Measurements from ENCODE around the gene MTRR. TPM values are rescaled to one million over a fixed set of nuclear protein-coding genes. Genes with fewer than 3 reads are reported as not detected.

MTRR gene
- total RNA-seq: 10 to 100 TPM; 27.5 to 62.6 TPM

DNA sequence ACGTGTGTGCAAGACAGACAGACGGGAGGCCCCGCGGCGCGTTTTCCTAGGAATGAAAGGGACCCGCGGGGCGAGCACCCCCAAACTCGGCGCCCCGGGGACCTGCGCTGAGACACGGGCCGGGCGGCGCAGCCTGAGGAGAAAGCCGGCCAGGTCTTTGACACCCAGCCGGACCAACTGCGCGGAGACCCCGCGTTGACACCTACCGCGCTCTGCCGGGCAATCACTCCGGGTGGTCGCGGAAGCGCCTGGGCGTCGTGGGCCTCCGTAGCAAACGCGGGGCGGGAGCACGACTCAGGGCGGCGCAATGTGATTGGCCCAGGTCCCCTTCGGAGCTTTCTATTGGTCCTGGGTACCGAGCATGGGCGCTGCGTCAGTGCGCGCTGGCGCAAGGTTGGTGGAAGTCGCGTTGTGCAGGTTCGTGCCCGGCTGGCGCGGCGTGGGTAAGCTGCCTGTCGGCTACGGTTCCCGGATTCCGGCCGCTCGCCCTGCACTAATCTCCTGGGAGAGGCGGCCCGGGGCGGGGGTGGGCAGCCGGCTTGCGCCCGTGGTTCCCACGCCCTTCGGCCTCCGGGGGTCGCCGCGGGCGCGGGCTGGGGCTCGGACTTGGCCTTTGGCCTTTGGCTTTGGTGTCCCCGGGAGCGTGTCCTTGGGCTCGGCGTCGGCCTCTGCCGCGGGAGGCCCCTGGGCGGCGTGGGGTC is at the start of gene MTRR, which contains the start of gene FASTKD3:
TSS of gene MTRR (plus strand) at position 376 of the 701 bp plus-strand sequence. CDS start 1,647 bp downstream, outside the sequence.
TSS of gene FASTKD3 (minus strand) at position 259 of the 701 bp plus-strand sequence. CDS start 948 bp downstream, outside the sequence.
- Mint-ChIP-seq H3K27me3 (no peaks in the 10 kb centered on the region), H3K4me3 (peak within 1 kb of the TSS; percentile 97), H3K36me3 (ENCODE audit: low read depth) (peaks cover 78% of the 10 kb centered on the region), H3K27ac (peak within 1 kb of the TSS; percentile 93), H3K4me1 (peaks cover 43% of the 10 kb centered on the region), H3K9me3 (no peaks in the 10 kb centered on the region)
- peak; percentile 98 for ATAC-seq (replicated peaks)

DNA sequence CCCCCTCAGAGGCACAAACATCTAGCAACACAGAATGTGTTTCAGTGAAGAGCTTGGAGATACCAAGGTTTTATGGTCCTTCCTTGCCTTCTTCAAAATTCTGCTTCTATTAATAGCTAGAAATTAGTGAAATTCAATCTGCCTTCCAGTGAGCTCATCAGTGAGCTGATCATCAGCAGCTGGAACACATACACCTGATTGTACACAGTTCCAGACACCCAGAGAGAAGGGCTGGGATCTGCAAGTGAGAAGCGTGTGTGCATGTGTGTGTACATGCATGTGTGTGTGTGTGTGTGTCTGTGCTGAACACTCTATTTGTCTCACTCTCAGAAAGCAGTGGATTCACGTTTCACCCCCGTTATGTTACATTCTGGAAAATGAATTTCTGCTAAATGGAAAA is 46.5 kb upstream of the MTRR start:
- H3K4me3 Mint-ChIP-seq: no peak overlapping the region
- no peak overlapping the region for H3K27ac Mint-ChIP-seq
- ATAC-seq (replicated peaks): no peak
- no peaks in the 10 kb centered on the region for H3K9me3 Mint-ChIP-seq
- H3K36me3 Mint-ChIP-seq (ENCODE audit: low read depth): no peaks in the 10 kb centered on the region
- no peaks in the 10 kb centered on the region for H3K4me1 Mint-ChIP-seq
- H3K27me3 Mint-ChIP-seq: peaks cover 36% of the 10 kb centered on the region

DNA sequence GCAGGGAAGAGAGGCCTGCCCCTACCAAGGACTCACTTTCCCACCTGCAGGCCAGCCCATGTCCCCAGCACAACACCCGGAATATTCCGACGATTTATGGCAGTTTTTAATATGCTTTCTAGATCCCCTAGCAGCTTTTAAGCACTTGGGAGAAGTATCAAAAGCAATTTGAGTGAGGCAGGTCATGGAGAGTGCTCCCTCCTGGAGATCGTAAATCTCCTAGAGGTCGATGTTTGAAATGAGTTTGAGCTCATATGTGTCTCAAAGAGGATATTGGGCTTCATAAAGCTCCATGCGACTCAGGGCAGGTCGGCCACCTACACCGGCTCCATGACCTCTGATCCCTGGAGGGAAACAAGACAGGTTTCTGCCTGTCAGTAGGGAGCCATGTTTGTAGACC is 45.4 kb upstream of the MTRR start:
- H3K4me1 Mint-ChIP-seq: no peaks in the 10 kb centered on the region
- no peaks in the 10 kb centered on the region for H3K36me3 Mint-ChIP-seq (ENCODE audit: low read depth)
- ATAC-seq (replicated peaks): no peak
- H3K27ac Mint-ChIP-seq: no peak overlapping the region
- no peaks in the 10 kb centered on the region for H3K9me3 Mint-ChIP-seq
- H3K27me3 Mint-ChIP-seq: peaks cover 38% of the 10 kb centered on the region
- H3K4me3 Mint-ChIP-seq: no peak overlapping the region

DNA sequence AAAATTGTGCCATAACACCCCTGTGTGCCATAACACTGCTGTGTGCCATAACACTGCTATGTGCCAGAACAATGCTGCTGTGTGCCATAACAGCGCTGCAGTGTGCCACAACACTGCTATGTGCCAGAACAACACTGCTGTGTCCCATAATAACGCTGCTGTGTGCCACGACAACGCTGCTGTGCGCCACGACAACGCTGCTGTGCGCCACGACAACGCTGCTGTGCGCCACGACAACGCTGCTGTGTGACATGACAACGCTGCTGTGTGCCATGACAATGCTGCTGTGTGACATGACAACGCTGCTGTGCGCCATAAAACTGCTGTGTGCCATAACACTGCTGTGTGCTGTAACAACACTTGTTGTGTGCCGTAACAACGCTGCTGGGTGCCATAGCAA is 44.0 kb upstream of the MTRR start:
- H3K9me3 Mint-ChIP-seq: no peaks in the 10 kb centered on the region
- H3K27me3 Mint-ChIP-seq: peaks cover 30% of the 10 kb centered on the region
- no peak overlapping the region for H3K4me3 Mint-ChIP-seq
- no peak for ATAC-seq (replicated peaks)
- no peaks in the 10 kb centered on the region for H3K36me3 Mint-ChIP-seq (ENCODE audit: low read depth)
- no peak overlapping the region for H3K27ac Mint-ChIP-seq
- H3K4me1 Mint-ChIP-seq: no peaks in the 10 kb centered on the region

DNA sequence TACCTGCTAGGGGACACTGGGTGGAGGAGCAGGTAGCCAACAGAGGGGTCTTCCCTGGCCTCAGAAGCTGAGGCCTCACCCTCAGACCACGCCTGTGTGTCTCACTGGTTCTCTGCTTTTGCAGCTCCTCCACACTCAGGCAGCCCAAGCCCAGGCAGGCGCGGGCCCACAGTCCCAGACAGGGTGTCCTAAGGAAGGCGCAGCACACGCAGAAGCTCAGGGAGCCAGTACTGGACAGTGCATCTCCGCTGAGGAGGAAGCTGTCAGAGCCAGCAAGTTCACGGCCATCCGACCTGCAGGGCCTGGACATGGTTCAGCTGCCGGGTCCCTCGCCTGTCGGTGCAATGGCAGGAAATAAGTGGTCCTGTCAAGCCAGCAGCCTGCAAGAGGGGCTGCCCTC is 43.3 kb upstream of the MTRR start:
- Mint-ChIP-seq H3K27me3 (peaks cover 30% of the 10 kb centered on the region), H3K36me3 (ENCODE audit: low read depth) (no peaks in the 10 kb centered on the region), H3K4me3 (no peak overlapping the region), H3K27ac (no peak overlapping the region), H3K9me3 (no peaks in the 10 kb centered on the region), H3K4me1 (no peaks in the 10 kb centered on the region)
- no peak for ATAC-seq (replicated peaks)

DNA sequence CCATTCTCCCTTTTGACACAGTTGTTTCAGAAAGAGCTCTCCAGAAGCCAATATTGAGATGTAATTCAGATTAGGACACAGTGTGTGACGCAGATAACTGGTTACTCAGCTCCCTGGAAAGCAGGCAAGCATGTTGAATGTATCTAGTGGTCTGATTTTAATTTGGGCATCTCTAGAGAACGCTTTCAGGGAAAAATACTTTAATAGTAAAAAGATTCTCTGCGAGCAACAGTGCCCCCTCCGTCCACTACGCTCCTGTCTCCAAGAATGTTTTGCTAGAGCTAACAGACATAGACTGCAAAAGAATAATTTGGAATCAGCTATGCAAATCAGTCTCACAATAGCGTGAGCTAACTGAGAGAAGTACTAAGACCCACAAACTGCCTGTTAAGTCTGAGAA is 41.3 kb upstream of the MTRR start:
- no peak for ATAC-seq (replicated peaks)
- Mint-ChIP-seq H3K36me3 (ENCODE audit: low read depth) (no peaks in the 10 kb centered on the region), H3K27me3 (peaks cover 23% of the 10 kb centered on the region), H3K4me1 (no peaks in the 10 kb centered on the region), H3K27ac (no peak overlapping the region), H3K9me3 (no peaks in the 10 kb centered on the region), H3K4me3 (no peak overlapping the region)

DNA sequence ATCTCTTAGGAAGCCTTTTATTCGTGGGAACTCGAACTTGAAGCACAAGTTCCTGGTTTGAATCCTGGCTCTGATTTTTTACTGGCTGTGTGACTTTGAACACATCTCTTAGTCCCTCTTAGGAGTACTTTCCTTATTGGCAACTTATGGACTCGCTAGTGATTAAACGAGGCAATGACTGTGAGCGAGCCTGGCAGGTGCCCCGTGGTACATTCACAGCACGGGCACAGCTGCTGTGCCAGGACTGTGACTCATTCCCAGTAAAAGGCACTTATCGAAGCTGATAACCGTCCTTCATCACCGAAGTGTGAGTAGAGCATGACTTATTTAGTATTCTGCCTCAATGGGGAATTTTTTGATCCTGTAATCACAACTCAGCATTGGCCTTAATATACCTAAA is 40.7 kb upstream of the MTRR start:
- H3K27me3 Mint-ChIP-seq: peaks cover 17% of the 10 kb centered on the region
- ATAC-seq (replicated peaks): no peak
- H3K36me3 Mint-ChIP-seq (ENCODE audit: low read depth): no peaks in the 10 kb centered on the region
- H3K4me3 Mint-ChIP-seq: no peak overlapping the region
- H3K9me3 Mint-ChIP-seq: no peaks in the 10 kb centered on the region
- H3K27ac Mint-ChIP-seq: no peak overlapping the region
- H3K4me1 Mint-ChIP-seq: no peaks in the 10 kb centered on the region

DNA sequence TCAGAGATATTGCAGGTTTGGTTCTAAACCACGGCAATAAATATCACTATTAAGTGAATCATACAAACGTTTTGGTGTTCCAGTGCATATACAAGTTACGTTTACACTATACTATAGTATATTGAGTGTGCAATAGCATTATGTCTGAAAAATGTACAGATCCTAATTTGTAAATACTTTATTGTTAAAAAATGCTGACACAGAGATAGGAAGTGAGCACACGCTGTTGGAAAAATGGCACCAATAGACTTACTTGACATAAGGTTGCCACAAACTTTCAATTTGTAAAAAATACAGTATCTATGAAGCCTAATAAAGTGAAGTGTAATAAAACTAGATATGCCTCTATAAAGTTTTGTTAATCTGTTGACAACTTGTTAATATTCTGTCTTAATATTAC is 34.0 kb upstream of the MTRR start:
- no peak for ATAC-seq (replicated peaks)
- Mint-ChIP-seq H3K4me1 (no peaks in the 10 kb centered on the region), H3K4me3 (no peak overlapping the region), H3K27ac (no peak overlapping the region), H3K9me3 (peaks cover under 1% of the 10 kb centered on the region), H3K36me3 (ENCODE audit: low read depth) (no peaks in the 10 kb centered on the region), H3K27me3 (peaks cover 10% of the 10 kb centered on the region)

DNA sequence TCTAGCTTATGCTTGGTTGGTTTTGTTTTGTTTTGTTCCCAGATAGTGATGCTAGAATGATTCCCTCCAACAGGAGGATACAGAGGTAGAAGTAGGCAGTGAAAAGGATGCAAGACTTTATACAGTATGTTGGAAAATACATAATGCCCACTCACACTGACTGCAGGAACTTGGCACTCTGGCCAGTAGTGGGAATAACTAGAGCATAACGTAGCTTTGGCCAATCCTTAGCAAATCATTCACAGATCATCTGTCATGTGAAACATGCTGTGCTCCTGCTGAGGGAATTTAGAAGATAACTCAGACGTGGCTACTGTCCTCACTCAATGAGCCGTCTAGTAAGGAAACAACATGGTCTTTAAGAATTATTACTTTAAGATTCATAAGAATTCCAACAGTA is 31.5 kb upstream of the MTRR start:
- H3K36me3 Mint-ChIP-seq (ENCODE audit: low read depth): no peaks in the 10 kb centered on the region
- H3K27ac Mint-ChIP-seq: no peak overlapping the region
- no peak overlapping the region for H3K4me3 Mint-ChIP-seq
- peaks cover 25% of the 10 kb centered on the region for H3K27me3 Mint-ChIP-seq
- no peak for ATAC-seq (replicated peaks)
- no peaks in the 10 kb centered on the region for H3K4me1 Mint-ChIP-seq
- H3K9me3 Mint-ChIP-seq: peaks cover 3% of the 10 kb centered on the region

DNA sequence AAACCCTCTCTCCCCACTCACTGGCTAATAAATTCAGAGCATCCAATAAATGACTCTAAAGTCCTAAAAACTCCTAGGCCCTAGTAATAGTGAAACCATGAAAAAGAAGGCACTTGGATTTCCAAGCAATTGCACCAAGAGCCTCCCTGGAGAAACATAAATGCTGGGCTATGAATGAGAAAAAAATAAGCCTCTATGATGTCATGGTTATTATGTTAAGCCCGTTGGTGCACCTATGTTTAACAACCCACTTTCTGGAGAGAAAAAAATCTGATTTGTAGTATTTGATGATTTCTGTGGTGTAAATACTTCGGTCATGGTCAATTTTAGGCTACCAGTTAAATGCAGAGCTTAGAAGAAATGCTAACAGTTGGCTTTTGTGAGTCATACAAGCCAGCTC is 26.4 kb upstream of the MTRR start:
- no peak overlapping the region for H3K27ac Mint-ChIP-seq
- no peaks in the 10 kb centered on the region for H3K4me1 Mint-ChIP-seq
- H3K9me3 Mint-ChIP-seq: peaks cover 3% of the 10 kb centered on the region
- H3K4me3 Mint-ChIP-seq: no peak overlapping the region
- H3K27me3 Mint-ChIP-seq: peaks cover 39% of the 10 kb centered on the region
- ATAC-seq (replicated peaks): no peak
- no peaks in the 10 kb centered on the region for H3K36me3 Mint-ChIP-seq (ENCODE audit: low read depth)

DNA sequence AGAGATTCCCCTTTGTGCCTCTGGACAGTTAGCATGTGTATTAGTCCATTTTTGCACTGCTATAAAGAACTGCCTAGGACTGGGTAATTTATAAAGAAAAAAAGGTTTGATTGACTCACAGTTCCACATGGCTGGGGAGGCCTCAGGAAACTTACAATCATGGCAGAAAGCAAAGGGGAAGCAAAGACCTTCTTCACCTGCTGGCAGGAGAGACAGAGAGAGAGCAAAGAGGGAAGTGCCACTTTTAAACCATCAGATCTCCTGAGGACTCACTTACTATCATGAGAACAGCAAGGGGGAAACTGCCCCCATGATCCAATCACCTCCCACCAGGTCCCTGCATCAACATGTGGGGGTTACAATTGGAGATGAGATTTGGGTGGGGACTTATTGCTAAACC is 24.0 kb upstream of the MTRR start:
- peaks cover 44% of the 10 kb centered on the region for H3K27me3 Mint-ChIP-seq
- no peaks in the 10 kb centered on the region for H3K4me1 Mint-ChIP-seq
- peaks cover 3% of the 10 kb centered on the region for H3K9me3 Mint-ChIP-seq
- no peaks in the 10 kb centered on the region for H3K36me3 Mint-ChIP-seq (ENCODE audit: low read depth)
- H3K4me3 Mint-ChIP-seq: no peak overlapping the region
- no peak for ATAC-seq (replicated peaks)
- no peak overlapping the region for H3K27ac Mint-ChIP-seq

DNA sequence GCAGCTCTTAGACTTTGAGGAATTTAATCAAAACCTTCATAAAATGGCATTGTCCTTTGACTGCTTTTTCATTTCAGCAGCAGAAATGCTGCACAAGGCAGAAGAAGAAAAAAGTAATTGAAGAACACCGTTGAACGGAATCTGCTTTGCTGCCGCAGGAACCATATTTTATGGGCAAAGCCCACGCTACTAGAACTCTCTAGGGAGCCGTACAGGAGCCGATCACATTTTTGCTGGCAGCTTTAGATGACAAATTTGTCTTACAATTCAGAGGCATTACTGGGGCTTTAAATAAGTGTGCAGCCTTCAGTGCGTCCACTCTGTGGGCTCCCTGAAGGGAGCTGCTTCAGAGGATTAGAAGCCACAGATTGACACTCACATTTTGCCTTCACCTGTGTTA is 23.4 kb upstream of the MTRR start:
- no peak for ATAC-seq (replicated peaks)
- Mint-ChIP-seq H3K27me3 (peaks cover 38% of the 10 kb centered on the region), H3K27ac (no peak overlapping the region), H3K36me3 (ENCODE audit: low read depth) (no peaks in the 10 kb centered on the region), H3K9me3 (no peaks in the 10 kb centered on the region), H3K4me1 (no peaks in the 10 kb centered on the region), H3K4me3 (no peak overlapping the region)

DNA sequence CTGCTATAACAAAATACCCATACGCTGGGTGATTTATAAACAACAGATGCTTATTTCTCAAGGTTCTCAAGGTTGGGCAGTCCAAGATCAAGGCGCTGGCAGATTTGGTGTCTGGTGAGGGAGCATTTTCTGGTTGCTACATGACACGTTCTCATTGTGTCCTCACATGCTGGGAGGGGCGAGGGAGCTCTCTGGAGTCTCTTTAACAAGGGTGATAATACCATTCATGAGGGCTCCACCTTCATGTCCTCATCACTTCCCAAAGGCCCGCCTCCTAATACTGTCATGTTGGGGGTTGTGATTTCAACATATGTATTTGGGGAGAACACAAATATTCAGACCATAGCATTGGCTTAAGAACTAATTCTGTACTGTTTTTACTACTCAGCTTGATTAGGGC is 22.6 kb upstream of the MTRR start:
- Mint-ChIP-seq H3K27me3 (peaks cover 33% of the 10 kb centered on the region), H3K27ac (no peak overlapping the region), H3K4me3 (no peak overlapping the region), H3K9me3 (no peaks in the 10 kb centered on the region), H3K4me1 (peaks cover 3% of the 10 kb centered on the region), H3K36me3 (ENCODE audit: low read depth) (no peaks in the 10 kb centered on the region)
- ATAC-seq (replicated peaks): no peak

DNA sequence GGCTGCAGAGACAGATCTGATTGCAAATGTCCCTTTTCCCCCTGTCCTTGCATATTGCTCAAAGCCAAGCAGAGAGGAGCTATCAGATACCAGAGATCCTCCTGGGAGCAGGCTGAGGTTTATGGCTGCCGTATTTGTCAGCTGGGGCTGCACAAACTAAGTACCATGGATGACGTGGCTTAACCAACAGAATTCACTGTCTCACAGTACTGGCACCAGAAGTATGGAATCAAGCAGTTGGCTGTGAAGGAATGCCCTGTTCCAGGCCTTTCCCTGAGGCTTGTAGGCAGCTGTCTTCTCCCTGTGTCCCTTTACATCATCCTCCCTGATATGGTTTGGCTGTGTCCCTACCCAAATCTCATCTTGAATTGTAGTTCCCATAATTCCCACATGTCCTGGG is 20.7 kb upstream of the MTRR start:
- Mint-ChIP-seq H3K9me3 (peaks cover 3% of the 10 kb centered on the region), H3K4me1 (peaks cover 9% of the 10 kb centered on the region), H3K36me3 (ENCODE audit: low read depth) (no peaks in the 10 kb centered on the region), H3K27me3 (peaks cover 27% of the 10 kb centered on the region), H3K4me3 (no peak overlapping the region), H3K27ac (no peak overlapping the region)
- no peak for ATAC-seq (replicated peaks)

DNA sequence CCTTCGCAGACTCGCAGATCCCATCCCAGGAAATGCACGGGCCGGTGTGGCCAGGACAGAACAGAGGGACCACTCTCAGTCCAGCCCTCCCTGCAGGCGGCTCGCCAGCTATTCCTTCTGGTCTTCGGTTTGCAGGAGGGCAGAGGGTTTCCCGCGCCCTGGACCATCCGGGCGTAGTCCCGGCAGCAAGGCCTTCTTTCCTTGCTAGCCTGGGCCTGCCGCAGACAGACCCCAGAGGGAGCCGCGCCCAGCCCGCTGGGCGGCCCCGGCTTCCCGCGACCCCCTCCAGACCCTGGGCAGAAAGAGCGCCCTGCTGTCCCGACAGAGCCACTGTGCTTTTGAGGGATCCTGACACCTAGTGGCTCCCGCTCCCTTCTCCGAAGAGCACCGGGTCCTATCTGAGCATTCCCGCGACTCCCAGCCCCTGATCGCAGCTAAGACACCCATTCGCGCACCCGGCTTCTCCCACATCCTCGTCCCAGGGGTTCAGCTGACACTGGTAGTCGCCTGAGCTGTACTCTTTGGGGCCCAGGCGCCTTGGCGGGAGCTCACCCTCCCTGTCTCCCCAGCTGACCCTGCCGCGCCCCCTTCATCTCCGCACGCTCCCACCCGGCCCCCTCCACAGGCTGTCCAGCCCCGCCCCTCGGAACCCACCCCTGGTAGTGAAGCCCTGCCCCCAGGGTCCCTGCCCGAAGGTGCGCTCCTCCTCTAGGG is 19.1 kb upstream of the MTRR start:
- Mint-ChIP-seq H3K27me3 (peaks cover 17% of the 10 kb centered on the region), H3K4me3 (peak overlapping the region; percentile 55), H3K4me1 (peaks cover 9% of the 10 kb centered on the region), H3K27ac (no peak overlapping the region), H3K9me3 (peaks cover 4% of the 10 kb centered on the region), H3K36me3 (ENCODE audit: low read depth) (no peaks in the 10 kb centered on the region)
- peak; percentile 33 for ATAC-seq (replicated peaks)

Measured in activated T-helper 17 cell treated with anti-CD3 and anti-CD28 coated beads, Interleukin-2, amount 50 U/mL, for 72 hours (primary cell).